Kidney capillary endothelial cell (primary cell): ENCODE measurements around the gene EHD1.

Experiments used
- DNase-seq: peaks from one replicate; pipeline ENCODE4 v3.0.0-alpha.2; 2018; ENCODE audit warnings: low spot score

The EHD1 gene

DNA sequence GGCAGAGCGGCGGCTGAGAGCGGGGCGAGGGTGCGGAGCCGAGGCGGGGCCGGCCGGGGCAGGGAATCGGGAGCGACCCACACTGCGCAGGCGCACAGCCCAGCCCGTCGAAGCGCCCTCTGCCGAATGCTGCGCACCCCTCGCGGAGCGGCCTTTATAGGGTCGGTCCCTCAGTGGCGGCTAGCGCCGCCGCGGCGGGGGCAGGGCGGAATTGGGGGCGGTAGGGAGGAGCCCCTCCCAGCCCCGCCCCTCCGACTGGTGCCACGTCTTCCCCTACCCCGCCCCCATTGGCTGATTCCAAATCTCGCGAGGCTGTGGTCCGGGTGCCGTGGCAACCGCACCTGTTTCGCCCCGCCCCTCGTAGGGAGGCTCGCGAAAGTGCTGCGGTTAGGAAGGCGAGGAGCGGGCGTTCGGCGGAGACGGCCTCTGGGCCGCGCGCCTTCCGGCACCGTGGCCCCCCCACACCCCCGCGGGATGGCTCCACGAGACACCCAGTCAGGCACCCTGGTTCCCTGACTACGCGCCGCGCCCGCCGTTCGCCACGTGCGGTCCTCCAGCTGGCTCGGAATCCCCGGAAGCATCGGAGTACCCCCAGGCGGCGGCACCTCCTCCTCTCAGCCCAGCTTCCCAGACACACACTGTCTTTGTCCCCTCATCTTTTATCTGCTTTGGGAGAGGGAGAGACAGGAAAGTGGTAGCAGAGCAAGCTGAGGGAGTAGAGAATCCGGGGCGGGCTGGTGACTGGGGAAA lies at the start of gene EHD1:
EHD1 (minus strand) TSS at position 128 of the 750 bp plus-strand sequence. CDS start 157 bp downstream, outside the sequence.
- peak; percentile 98 for DNase-seq

DNA sequence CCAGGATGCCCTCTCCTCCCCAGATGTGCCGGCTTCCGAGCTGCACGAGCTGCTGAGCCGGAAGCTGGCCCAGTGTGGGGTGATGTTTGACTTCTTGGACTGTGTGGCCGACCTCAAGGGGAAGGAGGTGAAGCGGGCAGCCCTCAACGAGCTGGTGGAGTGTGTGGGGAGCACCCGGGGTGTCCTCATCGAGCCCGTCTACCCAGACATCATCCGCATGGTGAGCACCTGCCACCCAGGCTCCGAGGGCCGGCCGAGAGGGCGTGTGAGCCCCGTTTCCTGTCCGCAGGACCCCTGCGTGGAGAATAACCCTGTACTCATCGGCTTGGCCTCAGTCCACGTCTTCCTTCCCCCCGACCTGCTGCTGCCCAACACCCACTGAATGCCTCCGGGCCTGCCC lies 48.3 kb upstream of the EHD1 start:
- DNase-seq = no peak

- no peak for DNase-seq
Observed at GRCh38 chr11:64925536-64926436, 47.4 kb upstream of the EHD1 start.

GRCh38 chr11:64924910-64925284 lies 46.5 kb upstream of the EHD1 start:
- DNase-seq = peak; percentile 7

GRCh38 chr11:64923944-64924909 lies 45.8 kb upstream of the EHD1 start, which contains the start of gene PPP2R5B:
Gene PPP2R5B (plus strand): TSS chr11:64924689. CDS start chr11:64925735, 1,046 bp downstream.
- DNase-seq = peak; percentile 92

GRCh38 chr11:64923151-64923661 lies 44.8 kb upstream of the EHD1 start:
- no peak for DNase-seq

GRCh38 chr11:64921384-64921783 lies 43.0 kb upstream of the EHD1 start:
- DNase-seq = no peak

- no peak for DNase-seq
Observed at GRCh38 chr11:64920124-64920523, 41.7 kb upstream of the EHD1 start.

- DNase-seq = no peak
Observed at GRCh38 chr11:64919627-64920026, 41.2 kb upstream of the EHD1 start.

GRCh38 chr11:64918017-64918416 lies 39.6 kb upstream of the EHD1 start:
- DNase-seq = peak; percentile 22

GRCh38 chr11:64917663-64917995 lies 39.2 kb upstream of the EHD1 start:
- DNase-seq = no peak

DNA sequence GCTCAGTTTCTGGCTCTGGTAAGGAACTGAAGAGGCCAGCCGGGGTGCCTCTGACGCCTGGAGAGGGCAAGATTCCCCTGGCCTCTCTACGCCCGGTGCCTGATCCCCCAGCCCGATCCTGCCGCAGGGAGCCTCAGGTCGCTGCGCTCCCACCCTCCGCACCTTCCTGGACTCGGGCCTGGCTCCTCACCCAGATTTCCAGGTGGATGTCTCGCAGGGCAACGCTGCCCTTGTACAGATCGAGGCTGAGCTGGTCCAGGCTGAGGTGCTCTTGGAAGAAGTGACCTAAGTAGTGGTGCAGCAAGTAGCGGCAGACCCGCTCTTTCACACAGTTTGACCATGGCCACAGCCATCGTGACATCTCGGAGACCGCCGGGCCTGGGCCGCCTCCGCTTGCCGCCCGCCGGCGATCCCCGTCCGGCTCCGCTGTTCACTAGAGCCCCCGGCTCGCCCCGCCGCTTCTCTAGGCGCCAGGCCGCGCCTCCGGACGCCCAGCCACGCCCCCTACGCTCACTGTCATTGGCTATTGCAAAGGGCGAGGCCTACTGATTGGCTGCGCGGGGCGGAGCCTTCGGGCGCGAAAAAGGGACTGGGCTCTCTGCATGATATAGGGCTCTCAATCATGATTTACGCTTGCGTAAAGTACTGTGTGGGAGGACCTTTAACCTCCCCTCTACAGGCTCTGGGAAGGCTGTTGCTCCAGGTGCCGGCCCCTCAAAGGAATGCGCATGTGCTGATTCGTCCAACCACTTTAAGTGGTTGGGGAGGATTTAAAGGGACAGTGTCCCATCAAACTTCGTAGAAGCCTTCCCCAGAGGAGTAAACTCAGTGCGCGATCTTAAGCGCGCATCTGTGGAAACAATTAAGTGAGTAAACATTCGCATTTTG lies 38.6 kb upstream of the EHD1 start, which contains the start of gene ATG2A:
ATG2A (minus strand) TSS at position 435 of the 888 bp plus-strand sequence; CDS start at position 361, 74 bp downstream.
- DNase-seq = peak; percentile 100

DNA sequence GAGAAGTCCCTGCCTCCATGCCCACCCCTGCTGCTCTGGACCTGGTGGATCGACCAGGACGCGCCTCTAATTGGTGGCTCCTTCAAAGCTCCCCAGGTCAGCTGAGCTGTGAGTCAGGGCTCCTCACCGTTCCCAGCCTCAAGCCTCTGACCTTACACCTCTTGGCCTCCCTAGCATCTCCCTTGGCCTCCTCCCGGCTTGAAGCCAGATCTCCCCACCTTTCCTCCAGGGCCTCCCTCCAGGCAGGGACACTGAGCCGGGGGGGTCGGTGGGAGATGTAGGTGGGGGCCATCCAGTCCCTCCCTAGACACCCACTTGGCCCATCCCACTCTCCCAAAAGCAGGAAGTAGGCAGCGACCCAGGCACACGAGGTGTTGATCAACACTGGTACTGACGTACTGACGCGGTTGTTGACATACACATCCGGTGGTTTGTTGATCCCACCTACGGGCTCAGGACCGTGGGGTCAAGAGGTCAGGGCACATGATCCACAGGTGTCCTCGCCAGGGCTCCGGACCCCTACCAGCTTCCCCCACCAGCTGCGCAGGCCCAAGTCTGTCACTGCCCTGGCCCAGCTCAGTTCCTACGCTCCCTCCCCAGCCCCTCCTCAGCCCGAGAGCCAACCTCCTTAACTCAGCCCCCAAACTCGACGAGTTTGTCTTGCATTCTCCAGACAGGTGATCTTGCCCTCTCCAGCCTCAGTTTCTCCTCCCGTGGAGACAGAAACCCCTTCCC lies 37.8 kb upstream of the EHD1 start:
- DNase-seq = peak; percentile 12

- DNase-seq = no peak
Observed at GRCh38 chr11:64915376-64915887, 37.0 kb upstream of the EHD1 start.

DNA sequence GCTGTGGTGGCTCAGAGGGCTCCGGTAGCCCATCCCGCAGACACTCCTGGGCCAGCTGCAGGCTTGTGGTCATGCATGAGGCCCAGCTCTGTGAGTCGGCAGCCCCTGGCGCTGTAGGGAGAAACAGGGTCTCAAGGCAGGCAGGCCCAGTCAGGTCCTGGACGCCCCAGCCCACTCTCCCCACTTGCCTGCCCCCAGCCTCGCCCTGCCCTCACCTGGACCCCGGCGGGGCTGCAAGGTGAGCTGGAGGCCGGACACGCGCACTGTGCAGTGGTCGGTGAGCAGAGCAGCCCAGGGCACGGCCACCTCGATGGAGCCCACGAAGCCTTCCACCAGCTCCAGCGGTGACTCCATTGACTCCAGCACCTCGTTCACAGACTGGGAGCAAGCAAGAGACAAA lies 35.7 kb upstream of the EHD1 start:
- no peak for DNase-seq

DNA sequence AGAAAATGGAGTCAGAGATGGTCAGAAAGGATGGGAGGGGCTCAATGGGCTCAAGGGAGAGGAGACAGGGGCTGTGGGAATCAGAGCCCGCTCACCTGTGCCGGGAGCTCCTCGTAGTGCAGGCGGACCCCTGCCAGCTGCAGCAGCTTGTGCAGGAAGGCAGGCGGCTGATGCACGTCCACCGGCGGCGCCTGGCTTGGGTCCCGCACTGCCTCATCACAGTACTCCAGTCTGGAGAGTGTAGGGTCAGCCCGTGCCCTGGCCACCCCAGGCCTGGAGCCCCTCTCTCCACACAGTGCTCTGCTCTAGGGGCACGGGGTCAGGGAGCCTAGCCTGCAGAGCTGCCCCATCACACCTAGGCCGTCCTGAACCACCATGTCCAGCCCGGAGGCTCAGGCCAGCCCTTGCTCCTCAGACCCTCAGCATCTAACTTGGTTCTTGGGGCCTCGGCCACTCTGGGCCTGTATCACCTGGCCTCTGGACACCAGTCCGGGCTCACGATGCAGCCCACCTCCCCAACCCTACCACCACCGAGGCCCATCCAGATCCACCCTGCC lies 34.8 kb upstream of the EHD1 start:
- no peak for DNase-seq

GRCh38 chr11:64911689-64912088 lies 33.3 kb upstream of the EHD1 start:
- no peak for DNase-seq

DNA sequence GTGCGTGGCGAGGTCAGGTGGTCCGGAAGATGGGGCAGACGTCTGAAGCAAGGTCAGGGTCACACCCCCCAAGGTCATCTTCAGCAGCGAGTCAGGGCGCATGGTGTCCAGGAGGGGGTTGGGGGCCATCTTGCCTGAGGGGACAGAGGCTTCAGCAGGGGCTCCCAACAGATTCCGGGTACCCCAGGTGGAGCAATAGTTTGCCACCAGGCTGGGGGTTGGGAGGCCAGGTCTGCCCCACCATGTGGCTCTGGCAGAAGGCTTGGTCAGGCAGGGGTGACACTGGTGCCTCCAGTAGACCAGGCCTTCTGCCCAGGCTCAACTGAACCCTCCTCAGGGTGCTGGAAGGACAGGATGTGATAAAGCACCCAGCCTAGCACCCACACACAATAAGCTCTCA lies 32.7 kb upstream of the EHD1 start:
- no peak for DNase-seq

GRCh38 chr11:64910451-64911093 lies 32.2 kb upstream of the EHD1 start:
- no peak for DNase-seq
